Stimulated activated CD8-positive, alpha-beta memory T cell treated with anti-CD3 and anti-CD28 coated beads, Interleukin-7, amount 100 ng/mL, for 48 hours (primary cell): Measurements from ENCODE around the gene MESP2.
A peak's percentile ranks its signal among the peaks of the same experiment; 100 is the strongest.
"Not testable (repeated sequence)": the region's sequence is repeated elsewhere in the genome, so short reads cannot be mapped to it uniquely, and the experiment has no call there.

ENCODE experiments used
- DNase-seq, 2 donors: peaks; one replicate each; pipeline ENCODE4 v3.0.0-alpha.2; 2020; ENCODE audit warnings: low read depth in 1 of 2; ENCODE audit errors: extremely low read depth in 1 of 2

Gene MESP2

DNA sequence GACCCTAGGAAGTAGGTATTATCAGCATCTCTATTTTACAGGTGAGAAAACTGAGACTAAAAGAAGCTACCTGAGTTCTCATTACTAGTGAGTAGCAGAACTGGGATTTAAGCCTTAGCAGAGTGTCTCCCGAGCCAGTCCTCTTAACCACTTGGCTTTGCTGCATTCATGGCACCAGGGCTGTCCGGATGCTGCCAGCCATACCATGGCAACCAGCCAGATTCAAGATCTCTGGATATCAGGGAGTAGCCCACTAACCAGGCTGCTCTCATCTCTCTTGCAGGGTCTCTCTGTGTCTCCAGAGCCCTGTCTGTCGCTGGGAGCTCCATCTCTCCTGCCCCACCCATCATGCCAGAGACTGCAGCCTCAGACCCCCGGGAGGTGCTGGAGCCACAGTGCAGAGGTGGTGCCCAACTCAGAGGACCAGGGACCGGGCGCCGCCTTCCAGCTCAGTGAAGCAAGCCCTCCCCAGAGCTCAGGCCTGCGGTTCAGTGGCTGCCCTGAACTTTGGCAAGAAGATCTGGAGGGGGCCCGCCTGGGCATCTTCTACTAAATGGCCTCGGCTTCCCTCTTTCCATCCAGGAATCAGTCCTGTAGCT, 1.7 kb downstream of the MESP2 start:
- no peak for DNase-seq

DNA sequence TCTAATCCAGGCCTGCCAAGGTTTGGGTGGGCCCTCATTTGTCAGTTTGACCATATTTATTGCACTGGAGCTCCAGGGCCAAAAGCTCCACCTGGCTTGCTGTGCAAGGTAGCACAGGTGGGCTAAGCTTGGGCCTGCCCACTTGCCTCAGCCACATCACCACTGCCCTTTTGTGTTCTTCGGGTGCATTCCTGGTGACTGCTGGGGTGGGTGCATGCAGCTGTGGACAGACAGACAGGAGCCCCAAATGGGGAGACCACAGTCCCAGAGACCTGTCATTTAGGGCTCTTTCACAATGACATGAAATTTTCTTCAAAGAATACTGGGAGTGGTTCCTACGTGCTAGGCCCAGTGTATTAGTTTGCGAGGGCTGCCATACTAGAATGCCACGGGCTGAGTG, 2.7 kb downstream of the MESP2 start:
- DNase-seq, result no peak

GRCh38 chr15:89780601-89781000, 4.5 kb downstream of the MESP2 start:
- DNase-seq, result no peak

DNA sequence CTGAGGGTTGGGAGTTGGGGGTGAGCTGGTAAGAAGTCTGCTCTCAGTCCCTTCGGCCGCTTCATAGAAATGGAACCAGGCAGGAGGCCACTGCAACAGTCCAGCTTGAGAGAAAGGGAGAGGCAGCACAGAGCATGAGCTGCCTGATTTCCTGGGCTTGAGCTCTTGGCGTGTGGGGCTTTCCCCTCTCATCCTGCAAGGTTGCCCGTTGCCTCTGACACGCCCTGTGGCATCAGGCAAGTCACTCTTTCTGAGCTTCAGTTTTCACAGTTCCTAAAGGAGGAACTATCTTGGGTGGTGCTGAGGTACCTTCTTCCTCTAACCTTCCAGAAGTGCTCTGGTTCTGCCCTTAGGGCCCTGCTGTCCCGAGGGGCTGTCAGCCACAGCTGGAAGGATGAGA, 4.9 kb downstream of the MESP2 start:
- DNase-seq, result no peak

DNA sequence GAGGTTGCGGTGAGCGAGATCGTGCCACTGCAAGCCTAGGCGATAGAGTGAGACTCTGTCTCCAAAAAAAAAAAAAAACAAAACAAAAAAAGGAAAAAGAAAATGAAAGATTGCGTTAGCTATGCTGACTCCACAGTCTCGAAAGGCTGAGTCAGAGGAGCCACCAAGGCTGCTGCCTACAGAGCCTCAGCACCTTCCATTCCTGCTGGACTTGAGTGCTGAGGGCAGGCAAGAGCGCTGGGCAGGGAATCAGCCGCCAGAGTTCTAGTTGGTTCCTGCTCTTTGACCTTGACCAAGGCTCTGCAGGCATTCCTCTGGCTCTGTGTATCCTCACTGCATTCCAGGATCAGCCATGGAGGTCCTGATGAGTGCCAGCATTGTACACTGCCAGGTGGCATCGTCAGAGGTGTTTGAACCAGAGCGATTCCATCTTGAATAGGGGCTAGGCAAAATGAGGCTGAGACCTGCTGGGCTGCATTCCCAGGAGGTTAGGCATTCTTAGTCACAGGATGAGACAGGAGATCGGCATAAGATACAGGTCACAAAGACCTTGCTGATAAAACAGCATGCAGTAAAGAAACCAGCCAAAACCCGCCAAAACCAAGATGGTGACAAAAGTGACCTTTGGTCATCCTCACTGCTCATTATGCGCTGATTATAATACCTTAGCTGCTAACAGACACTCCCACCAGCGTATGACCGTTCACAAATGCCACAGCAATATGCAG, 5.9 kb downstream of the MESP2 start:
- peak in 1 of 2 donors; percentile 14 for DNase-seq

DNA sequence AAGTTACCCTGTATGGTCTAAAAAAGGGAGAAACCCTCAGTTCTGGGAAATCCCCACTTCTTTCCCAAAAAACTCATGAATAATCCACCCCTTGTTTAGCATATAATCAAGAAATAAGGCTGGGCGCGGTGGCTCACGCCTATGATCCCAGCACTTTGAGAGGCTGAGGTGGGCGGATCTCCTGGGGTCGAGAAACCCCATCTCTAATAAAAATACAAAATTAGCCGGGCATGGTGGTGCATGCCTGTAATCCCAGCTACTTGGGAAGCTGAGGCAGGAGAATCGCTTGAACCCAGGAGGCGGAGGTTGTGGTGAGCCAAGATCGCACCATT, 6.5 kb downstream of the MESP2 start:
- not testable (repeated sequence) for DNase-seq

- DNase-seq, result no peak
Measured at GRCh38 chr15:89783111-89783860, 7.2 kb downstream of the MESP2 start.

DNA sequence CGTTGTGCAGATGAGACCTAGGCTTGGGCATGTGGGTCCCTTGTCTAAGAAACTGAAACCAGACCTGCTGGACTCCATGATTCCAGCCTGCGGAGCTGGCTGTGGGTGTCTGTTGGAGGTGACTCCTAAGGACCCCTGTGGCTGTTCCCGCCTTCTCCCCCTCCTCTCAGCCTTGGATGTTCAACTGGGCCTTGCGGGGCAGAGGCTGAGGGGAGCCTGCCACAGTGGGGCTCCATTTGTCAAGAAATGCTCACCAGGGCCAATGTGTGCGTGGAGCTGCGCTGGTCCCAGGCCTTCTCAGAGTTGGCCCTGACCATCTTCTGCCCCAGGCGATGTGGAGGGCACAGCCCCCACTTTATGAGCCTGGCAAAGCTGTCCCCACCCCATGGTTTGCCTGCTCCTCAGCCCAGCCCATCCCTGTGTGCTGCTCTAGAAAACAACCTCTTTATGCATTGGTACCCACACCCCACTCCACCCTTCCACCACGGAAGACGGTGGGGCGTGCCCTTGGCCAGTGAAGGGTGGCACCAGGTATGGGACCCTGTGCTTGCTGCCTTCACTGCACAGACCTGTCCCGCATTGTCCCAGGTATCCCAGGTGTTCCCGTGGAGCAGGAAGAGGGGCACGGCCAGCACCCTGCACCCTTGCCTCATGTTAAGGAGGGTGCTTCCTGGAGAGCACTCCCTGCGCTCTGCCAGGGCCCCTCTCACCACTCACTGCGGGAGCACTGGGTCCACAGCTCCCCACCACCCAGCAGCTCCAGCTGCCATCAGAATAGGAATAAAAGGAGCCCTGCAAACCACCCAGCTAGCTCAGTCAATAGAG, 7.9 kb downstream of the MESP2 start:
- DNase-seq, result no peak

DNA sequence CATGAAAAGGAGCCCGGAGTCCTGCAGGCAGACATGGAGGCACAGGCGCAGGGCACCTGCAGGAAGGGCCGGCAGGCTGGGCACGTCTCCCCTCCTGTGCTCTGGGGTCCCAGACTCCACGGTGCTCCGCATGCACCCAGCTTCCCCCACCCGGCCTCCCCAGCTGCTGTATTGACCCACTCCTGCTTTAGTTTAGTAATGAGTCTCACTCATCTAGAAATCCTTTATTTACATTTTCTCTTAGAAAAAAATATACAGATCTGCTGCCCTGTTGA, 8.5 kb downstream of the MESP2 start:
- DNase-seq, result no peak

GRCh38 chr15:89785064-89785773, 9.1 kb downstream of the MESP2 start:
- no peak for DNase-seq

GRCh38 chr15:89785774-89786140, 9.6 kb downstream of the MESP2 start:
- DNase-seq, result no peak

GRCh38 chr15:89787944-89788343, 11.8 kb downstream of the MESP2 start:
- DNase-seq, result no peak

GRCh38 chr15:89788585-89788984, 12.5 kb downstream of the MESP2 start:
- DNase-seq, result not testable (repeated sequence)

GRCh38 chr15:89790206-89790605, 14.1 kb downstream of the MESP2 start:
- DNase-seq, result no peak

DNA sequence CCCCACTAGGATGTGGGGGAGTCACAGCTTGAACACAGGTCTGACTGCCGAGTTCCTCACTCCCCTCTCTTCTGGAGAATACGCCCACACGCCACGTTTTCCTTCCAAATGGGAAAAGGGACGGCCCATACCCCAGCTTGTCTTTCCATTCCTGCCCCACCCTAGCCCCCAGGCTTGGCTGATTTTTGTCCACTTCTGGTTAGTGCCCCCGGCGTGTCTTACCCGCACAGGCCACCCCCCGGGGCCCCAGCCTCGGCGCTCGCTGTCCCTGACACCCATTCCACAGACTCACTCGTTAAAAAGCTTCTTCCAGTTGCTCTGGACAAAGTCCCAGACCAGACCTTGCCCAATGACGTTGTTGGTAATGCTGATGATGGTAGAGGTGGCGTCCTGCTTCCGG, 14.5 kb downstream of the MESP2 start:
- DNase-seq, result no peak

GRCh38 chr15:89792106-89792805, 16.1 kb downstream of the MESP2 start:
- DNase-seq, result no peak

DNA sequence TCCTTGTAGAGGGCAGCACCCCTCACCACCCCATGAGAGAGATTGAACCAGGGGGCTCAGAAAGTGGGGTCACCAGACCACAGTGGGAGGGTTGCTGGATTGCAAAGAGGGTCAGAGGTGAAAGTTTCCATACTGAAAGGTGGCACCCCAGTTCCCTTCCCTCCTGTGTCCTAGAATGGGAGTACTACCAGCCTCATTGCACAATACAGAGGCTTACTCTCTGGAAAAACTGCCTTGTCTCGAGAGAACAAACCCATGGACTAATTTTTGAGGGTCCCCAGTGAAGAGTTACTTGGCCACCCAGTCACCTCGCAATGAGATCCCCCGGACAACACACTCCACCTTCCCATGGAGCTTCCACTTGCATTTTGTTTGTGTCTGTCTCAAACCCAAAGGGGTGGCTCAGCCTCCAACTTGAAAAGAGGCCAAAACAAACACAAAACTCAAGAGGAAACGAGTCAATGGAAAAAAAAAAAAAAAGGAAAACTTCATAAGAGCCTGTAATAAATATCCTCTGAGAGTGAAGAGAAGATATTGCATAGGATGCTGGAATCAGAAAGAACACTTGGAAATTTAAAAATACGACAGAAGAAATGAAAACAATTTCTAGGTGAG, 18.6 kb downstream of the MESP2 start:
- no peak for DNase-seq

DNA sequence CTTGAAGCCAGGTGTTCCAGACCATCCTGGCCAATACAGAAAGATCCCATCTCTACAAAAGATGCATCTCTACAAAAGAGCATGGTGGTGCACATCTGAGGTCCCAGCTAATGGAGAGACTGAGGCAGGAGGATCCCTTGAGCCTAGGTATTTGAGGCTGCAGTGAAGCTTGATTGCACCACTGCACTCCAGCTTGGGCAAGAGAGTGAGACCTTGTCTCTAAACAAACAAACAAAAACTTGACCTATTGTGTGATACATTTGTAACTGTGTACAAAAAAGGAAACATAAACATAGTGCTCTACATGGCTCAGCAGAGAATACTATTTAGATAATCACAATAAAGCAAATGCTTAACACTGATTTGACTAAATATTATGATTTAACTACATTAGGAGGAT, 19.9 kb downstream of the MESP2 start:
- DNase-seq, result no peak

GRCh38 chr15:89797678-89798201, 21.6 kb downstream of the MESP2 start:
- no peak for DNase-seq
